NCI-H2227 (cell line): ENCODE measurements around the gene SERTM2.
"Not testable (repeated sequence)": the region's sequence is repeated elsewhere in the genome, so short reads cannot be mapped to it uniquely, and the experiment has no call there.

Source experiments
- DNase-seq: peaks from one replicate; lab custom pipeline; 2025; ENCODE audit not compliant: unreplicated experiment; lab: John Stamatoyannopoulos, UW

The SERTM2 gene

DNA sequence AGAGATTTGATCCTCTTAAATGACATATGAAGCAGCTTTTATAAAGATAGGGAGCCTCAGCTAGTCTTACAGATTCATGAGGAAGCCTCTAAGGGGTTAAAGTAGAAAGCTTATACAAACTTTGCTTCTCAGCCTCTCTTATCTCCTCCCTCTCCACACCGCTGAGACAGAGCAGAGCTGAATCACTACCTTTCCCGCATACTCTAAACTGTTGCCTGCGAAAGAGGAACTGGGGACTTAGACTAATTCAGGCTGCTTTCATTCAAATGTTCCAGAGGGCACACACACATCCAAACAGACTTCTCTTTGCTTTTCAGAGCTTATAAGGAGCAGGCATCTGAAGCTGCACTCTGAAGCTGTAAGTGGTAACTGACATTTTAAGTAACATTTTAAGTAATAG, at the start of gene SERTM2:
Gene SERTM2 (plus strand): TSS at position 169 of the 400 bp plus-strand sequence. CDS start 7,213 bp downstream, outside the sequence.
- DNase-seq: peak; percentile 6

DNA sequence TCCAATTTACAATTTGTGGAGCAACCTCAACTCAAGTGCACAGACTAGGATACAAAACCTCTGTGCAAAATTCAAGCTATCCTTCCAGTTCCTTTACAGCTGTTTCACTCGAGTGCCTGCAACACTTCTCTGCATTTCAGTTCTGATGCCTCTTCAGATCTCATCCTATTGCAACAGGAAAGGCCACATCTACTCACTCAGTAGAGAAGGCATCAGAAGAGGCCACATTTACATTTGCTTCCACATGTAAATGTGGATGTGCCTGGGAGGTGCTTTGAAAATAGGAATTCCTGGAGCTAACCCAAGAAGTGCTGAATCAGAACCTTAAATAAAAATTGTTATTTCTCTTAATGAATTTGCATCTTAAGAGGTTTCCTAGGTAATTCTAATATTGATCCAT, 45.8 kb upstream of the SERTM2 start:
- no peak for DNase-seq

DNA sequence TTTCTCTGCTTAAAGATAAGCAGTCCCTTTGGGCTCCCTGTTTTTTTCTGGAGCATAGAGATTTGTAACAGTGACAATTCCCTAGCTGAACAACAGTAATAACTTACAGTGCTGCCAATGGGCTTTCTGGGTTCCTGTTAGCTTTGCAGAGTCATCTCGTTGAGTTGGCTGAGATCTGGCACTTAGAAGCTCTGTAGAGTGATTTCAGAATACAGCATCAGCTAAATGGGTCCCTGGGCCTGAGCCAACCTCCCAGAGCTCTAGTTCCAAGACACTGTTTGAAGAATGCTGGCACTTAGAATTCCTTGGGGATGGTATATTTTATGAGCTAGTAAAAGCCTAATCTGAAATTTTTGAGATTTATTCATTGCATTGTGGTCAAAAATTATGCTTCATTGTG, 43.5 kb upstream of the SERTM2 start:
- no peak for DNase-seq

- no peak for DNase-seq
Measured at GRCh38 chrX:111470681-111471403, 40.6 kb upstream of the SERTM2 start.

DNA sequence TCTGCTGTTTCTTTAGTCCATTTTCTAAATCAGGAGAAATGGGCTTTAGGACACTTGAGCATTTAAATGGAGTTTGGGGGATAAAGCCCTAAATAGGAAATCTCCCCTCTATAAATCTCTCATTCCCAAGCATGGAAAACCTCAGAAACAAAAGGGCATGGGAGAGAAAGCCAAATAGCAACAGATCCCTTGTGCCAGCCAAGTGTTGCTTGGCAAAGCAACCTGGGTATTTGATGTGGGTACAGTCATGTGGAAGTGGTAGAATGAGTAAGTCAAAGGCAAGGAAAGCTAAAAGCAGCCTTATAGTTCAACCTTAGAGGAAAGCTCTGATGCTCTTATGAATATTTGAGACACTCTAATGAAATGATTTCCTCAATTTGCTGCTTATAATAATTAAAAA, 29.5 kb upstream of the SERTM2 start:
- DNase-seq: no peak

GRCh38 chrX:111483135-111483534, 28.3 kb upstream of the SERTM2 start:
- DNase-seq: no peak

GRCh38 chrX:111483881-111484280, 27.6 kb upstream of the SERTM2 start:
- no peak for DNase-seq

DNA sequence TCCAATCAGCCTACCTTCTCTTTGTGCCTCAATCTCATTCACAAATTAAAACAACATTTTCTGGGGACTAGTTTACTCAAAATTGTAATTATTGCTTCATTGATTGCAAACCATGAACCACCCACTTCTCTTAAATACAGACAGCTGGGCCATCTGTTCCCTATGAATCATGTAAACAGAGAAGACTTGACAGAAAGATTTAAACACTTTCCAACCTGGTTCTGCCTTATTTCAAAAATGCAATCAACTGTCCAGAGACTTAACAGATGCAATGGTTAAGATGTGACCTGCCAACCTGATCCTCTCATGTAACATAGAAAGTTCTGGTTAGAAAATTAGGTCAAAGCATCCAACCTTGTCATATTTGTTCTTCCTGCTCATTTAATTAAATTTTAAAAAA, 20.8 kb upstream of the SERTM2 start:
- DNase-seq: no peak

- no peak for DNase-seq
Measured at GRCh38 chrX:111492085-111492484, 19.4 kb upstream of the SERTM2 start.

- DNase-seq: no peak
Measured at GRCh38 chrX:111498538-111499103, 12.8 kb upstream of the SERTM2 start.

GRCh38 chrX:111503485-111503993, 7.9 kb upstream of the SERTM2 start:
- no peak for DNase-seq

DNA sequence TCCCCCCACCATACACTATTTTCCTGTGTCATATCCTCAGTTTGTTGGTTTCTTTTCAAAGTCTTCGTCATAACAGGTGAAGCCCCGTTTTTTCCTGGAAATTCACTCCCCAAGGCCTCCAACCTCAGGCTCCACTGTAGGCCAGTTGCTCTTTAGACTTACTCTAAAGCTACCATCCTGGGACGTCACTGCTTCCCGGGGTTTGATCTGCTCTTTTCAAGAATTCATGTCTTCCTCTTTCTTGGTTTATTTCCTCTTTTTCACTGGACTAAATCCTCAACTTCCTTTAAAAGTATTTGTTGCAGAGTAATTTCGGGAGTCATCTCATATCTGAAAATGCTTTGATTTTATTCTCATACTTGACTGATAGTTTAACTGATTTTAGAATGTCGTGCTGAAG, 6.5 kb upstream of the SERTM2 start:
- DNase-seq: no peak

DNA sequence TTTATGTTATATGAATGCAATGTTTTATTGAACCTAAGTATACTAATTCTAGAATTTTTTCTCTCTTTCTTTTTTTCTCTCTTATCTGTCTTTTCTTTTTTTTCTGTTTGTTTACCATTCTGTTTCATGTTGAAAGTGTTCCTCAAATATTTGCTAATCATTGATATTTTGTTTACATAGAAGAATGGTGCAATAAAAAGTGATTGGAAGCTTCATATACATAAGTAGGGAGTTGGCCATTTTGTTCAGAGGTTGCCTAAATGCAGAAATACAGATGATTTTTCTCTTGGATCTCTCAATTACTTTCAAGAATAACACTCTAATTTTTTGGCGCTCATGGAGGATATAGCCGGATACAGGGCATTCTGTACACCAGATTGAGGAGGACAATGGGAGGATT, 5.7 kb upstream of the SERTM2 start:
- no peak for DNase-seq

DNA sequence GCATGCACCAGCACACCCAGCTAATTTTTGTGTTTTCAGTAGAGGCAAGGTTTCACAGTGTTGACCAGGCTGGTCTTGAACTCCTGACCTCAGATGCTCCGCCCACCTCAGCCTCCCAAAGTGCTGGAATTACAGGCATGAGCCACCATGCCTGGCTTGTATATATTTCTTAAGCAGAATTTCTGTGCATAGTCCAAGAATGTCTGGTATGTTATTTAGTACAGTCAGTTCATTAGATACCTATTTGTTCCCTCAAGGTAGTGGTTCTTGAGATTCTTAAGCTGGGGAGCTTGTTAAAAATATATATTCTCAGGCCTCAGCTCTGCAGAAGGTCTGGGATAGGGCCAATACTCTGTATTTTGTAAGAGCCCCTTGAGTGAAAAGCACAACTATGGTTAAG, 4.6 kb upstream of the SERTM2 start:
- no peak for DNase-seq

- no peak for DNase-seq
Measured at GRCh38 chrX:111507933-111508332, 3.5 kb upstream of the SERTM2 start.

- DNase-seq: no peak
Measured at GRCh38 chrX:111515298-111515697, 3.9 kb downstream of the SERTM2 start.

DNA sequence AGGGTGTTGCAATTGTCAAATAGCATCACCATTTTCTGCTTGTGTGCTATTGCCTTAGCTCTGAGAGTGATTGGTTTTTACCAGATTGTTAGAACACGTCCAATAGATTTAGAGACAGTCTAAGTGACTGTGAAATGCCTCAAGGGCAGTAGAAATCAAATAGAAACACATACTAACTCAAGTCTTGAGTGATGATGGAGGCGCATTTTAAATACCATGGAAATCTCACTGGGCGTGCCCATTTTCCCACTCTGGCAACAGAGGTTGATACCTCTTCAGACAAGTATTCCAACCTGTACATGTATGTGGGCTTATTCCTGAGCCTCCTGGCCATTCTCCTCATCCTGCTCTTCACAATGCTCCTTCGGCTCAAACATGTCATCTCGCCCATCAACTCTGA, 7.2 kb downstream of the SERTM2 start:
- no peak for DNase-seq

DNA sequence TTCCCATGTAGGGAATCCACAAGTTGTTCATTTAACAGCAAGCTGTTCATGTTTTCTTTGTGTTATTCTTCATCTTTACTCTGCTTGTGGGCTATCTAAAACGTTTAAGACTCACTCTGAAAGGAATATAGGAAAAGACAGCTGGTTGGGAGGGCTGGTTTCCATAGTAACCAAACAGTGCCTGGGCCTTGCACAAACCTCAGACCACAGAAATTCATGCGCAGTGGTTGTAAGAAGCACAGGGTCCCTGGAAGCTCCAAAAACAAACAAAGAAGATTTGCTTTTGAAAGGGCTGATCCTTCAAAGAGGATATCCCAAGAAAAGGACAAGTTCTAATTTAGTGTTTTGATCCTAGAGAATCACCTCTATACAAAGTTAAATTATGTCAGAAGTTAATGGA, 7.8 kb downstream of the SERTM2 start:
- DNase-seq: peak; percentile 73

DNA sequence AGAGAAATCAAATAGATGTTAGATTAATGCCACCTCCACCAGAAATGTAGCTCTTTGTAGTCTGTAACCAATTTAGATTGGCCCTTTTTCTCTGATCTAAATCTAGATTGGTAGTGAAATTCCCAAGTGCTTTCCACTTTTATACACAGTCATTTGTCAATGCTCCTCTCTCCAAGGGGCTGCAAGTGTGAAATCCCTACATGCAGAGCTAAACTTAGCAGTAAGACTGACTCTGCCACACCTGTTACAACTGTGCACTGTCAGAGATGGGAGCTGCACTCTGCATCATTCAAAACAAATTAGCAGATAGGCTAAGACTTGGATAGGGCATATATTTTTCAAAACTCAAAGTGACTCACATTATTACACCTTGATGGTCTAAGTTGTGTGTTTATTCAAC, 9.1 kb downstream of the SERTM2 start:
- no peak for DNase-seq

DNA sequence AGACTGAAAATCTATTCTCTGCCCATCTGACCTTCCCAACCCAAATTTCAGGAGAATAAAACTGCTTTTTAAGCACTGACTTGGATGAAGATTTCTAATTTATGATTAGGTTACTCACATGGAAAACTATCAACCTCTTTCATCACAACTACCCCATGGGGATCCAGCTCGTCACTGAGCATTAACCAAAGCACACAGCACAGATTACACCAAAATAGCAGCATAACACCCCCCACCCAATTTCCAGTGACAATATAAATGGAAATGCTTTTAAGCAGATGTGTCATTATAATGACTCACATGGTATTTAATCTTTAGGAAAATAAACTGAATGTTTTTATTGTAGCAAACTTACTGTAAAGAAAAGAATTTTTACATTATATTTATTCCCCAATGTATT, 9.7 kb downstream of the SERTM2 start:
- no peak for DNase-seq

DNA sequence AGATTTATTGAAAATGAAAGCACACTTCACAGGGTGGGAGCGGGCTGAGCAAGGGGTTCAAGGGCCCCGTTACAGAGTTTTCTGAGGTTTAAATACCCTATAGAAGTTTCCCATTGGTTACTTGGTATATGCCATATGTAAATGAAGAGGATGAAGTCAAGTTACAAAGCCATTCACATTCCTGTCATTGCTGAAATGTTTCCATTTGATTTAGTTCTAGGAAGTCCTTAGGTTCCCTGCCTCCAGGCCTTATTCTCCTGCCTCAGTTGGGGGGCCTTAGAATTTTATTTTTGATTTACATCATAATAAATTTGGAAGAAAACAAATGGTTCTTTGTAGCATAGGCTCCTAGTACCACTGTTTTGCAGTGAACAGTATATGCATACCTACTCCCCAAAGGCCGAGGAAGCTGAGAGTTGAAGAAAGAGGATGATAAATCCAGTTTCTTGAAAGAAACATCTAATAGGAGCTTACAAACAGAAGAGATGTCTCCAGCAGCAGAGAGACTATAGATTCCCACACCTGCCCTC, 31.8 kb downstream of the SERTM2 start:
- DNase-seq: no peak

DNA sequence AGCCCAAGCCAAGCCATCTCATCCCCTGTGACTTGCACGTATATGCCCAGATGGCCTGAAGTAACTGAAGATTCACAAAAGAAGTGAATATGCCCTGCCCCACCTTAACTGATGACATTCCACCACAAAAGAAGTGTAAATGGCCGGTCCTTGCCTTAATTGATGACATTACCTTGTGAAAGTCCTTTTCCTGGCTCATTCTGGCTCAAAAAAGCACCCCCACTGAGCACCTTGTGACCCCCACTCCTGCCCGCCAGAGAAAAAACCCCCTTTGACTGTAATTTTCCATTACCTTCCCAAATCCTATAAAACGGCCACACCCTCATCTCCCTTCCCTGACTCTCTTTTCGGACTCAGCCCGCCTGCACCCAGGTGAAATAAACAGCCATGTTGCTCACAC, 37.8 kb downstream of the SERTM2 start:
- not testable (repeated sequence) for DNase-seq
